ENCODE results near the gene RABL2A.
"Not testable (repeated sequence)": the region's sequence is repeated elsewhere in the genome, so short reads cannot be mapped to it uniquely, and the experiment has no call there.

GRCh38 chr2:113591926-113592325 is 35.1 kb upstream of the RABL2A start:
- TF ChIP-seq CTCF (IDR thresholded peaks at IDR 0.05; ENCODE audit: insufficient read depth, low read length, poor library complexity, severe bottlenecking); EZH2phosphoT487 (conservative IDR thresholded peaks at IDR 0.05; ENCODE audit: low read length): not testable (repeated sequence)
